Fibroblast of peridontal ligament (primary cell): ENCODE data around the gene FSD1.

Source experiments
- DNase-seq: peaks from one replicate; pipeline ENCODE4 v3.0.0-alpha.2; 2010; ENCODE audit errors: extremely low read depth

Gene FSD1

GRCh38 chr19:4365341-4365740 lies 60.9 kb downstream of the FSD1 start:
- no peak for DNase-seq

GRCh38 chr19:4365791-4366665 lies 61.6 kb downstream of the FSD1 start:
- no peak for DNase-seq

- DNase-seq = no peak
Measured at GRCh38 chr19:4366666-4367335, 62.4 kb downstream of the FSD1 start.

- DNase-seq = no peak
Measured at GRCh38 chr19:4367336-4367723, 62.9 kb downstream of the FSD1 start.

GRCh38 chr19:4367781-4368127 lies 63.4 kb downstream of the FSD1 start:
- DNase-seq = no peak

DNA sequence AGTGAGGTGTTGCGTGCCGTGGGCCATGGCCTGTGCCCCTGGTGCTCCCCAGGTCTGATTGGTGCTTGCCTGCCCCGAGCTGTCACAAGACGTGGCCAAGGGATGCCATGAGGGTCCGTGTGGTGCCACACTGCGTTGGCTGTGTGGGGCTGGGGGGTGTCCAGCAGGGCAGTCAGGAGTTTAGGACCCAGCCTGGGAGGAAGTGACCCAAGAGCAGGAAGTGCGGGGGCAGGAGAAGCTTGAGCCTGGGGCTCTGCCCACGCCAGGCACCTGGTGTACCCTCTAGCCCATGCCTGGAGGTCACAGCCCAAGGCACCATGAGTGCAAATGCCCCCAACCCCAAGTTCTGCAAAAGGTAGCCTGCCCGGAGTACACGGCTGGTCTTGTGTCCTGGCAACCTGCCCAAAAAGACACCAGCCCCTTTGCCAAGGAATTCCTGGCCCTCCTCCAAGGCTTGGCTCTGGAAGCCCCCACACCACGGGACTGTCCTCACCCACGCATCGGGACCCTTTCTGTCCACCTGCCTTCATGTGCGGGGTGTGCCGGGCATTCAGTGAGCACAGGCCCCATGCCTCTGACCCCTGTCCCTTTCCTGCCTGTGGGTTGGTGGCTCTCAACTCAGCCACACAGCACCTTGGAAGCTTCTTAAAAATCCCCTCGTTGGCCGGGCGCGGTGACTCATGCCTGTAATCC lies 63.9 kb downstream of the FSD1 start:
- DNase-seq = no peak

DNA sequence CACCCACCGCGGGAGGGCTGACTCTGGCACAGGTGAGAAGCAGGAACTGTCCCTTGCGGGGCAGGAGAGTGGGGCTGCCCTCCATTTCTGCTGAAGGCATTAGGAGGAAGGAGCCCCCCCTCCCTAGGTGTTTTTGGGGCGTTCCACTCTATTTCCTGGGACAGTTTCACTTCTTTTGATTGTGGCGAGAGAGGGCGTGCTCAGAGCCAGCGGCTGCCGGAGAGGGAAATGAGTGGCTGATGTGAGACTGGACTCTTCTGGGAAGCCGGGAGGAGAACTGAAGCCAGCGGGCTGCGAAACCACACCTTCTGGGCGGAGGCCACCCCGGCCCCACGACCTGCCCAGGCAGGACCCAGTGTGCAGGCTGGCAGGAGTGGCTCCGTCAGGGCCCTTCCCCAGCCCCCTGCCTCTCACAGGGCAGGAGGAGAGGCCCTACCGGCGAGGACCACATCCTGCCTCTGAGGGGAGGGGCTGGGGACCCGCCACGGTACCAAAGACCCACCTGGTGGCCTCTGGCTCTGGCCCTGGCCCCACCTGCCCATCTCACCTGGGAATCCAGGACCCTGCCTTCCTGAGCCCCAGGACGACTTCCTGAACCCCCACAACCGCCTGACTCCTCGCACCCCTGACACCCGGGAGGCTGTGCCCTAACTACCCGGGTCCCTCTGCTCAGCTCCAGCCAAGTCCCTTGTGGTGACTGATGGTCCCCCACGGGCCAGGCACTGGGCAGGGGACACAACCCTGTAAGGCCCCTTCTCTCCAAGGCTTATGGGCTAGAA lies 64.9 kb downstream of the FSD1 start:
- DNase-seq = no peak

DNA sequence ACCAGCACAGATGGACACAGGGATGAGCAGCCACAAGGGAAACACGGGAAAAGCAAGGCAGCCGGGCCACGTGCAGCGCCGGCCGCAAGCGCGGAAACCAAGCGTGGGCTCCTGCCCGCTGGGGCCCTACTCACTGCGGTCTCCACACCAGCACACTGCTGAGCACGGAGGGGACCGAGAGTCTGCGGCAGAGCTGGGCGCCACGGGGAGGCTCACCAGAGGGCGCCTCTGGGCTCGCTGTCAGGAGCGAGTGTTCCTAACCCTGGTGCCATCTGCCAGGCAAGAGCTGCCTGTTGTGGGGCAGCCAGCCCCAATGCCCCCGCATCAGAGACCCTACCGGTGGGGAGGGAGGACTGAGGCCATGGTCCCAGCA lies 65.5 kb downstream of the FSD1 start:
- peak; percentile 49 for DNase-seq

DNA sequence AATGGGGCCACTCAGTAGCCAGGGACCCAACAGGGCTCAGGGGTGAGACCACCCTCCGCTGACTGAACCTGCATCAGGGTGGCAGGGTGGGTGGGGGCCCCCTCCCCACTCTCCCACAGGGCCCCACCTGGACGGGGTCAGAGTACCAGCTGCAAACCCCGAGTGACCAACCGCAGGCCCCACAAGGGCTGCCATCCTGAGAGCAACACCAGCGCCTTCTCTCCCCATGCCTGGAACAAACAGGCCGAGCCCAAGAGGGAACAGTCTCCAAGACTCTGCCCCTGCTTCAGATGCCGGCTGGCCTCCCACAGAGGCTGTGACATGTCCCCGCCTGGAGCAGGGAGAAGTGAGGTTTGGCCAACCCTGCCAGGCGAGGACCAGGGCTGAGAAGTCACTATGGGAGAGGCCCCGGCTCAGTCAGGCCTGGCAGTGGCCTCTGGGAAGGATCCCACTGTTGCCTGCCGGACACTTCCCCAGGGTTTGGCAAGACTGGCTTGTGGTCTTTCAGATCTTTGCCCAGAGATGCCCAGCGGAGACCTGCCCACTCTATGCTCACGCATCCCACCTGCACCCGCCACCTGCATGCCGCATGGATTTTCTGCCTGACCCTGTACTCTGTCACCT lies 66.1 kb downstream of the FSD1 start:
- DNase-seq = no peak

DNA sequence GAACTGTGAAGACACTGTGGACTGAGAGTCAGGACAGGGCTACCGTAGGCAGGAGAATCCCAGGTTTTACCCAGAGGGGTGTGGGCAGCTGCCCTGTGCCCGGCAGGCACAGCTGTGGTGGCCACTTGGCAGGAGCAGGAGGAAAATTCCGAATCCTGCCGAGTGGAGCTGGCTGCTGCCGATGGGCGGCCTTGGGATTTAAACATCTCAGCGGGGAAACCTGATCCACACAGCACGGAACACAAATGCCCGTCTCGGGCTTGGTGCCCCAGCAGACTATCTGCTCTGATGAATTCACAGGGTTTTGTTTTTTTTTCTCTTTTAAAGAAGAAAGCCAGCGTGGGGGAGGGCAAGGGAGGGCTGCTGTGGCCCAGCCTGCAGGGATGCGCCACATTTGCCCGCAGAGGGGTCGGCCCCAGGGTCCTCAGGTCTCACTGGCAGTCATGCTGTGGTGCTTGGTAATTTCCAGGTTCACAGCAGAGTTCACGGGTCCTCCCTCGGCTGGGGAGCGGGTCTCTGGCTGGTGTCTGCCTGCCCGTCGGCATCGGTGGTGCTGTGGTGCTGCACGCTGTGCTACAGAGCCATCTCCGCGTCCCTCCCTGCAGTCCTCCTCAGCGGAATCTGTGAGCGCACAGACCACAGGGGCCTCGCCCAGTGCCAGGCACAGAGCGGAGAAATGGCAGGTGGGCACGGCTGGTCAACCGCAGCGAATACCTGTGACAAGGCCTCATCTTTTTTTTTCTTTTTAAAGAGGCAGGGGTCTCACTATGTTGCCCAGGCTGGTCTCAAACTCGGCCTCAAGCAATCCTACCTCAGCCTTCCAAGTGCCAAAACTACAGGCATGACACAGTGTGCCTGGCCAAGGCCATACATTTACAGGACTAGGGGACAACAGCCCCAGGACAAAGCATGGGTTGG lies 67.1 kb downstream of the FSD1 start:
- no peak for DNase-seq

GRCh38 chr19:4372165-4373012 lies 68.0 kb downstream of the FSD1 start:
- DNase-seq = no peak

- DNase-seq = no peak
Measured at GRCh38 chr19:4373013-4373367, 68.6 kb downstream of the FSD1 start.
